Metanephros (tissue), 1 donor: ENCODE data around the gene SEMA3C. TPM values are rescaled to one million over a fixed set of nuclear protein-coding genes. Genes with fewer than 3 reads are reported as not detected.

Source experiments
- total RNA-seq: library from RNA; depleted of rRNA; stranded (reverse); fragments of >200 nt; gene quantifications from one replicate; pipeline ENCODE4 v1.2.3, GENCODE V29; 2014

SEMA3C gene
- total RNA-seq = 139 TPM

DNA sequence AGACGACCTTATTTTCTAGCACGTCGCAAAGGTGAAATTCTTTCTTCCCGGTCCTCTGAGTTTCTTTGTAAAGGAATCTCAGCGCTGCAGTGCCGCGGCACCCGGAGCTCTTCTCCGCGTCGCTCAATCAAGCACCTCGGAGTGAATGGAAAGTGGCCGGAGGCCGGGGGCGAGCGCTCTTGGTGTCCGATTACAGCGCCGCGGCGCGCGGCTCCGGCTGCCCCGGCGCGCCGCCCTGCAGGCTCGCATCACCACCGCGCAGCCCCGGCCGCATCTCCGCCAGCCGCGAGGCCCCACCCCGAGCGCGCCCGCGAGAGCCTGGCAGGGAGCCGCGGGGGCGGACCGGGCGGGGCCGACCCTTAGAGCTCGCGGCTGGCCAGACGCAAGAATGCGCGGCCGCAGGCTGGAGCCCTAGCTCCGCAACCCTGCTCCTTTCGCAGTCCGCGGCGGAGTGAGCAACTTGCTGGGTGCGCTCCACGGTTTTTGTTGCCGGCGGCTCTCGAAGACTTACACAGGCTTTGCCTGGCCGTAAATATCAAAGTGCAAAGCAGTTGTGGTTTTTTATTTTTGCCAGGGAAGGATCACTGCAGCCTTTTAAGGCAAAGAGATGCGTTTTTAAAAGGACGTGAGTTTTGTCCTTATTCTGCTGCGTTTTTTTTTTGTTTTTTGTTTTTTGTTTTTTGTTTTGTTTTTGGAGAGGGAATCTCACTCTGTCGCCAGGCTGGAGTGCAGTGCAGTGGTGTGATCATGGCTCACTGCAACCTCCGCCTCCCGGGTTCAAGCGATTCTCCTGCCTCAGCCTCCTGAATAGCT, at the start of gene SEMA3C:
TSS of gene SEMA3C (minus strand) at position 143 of the 813 bp plus-strand sequence. CDS start 2,270 bp downstream, outside the sequence.

